ENCODE measurements around the gene MPPED1.
A peak's percentile ranks its signal among the peaks of the same experiment; 100 is the strongest.

The MPPED1 gene

DNA sequence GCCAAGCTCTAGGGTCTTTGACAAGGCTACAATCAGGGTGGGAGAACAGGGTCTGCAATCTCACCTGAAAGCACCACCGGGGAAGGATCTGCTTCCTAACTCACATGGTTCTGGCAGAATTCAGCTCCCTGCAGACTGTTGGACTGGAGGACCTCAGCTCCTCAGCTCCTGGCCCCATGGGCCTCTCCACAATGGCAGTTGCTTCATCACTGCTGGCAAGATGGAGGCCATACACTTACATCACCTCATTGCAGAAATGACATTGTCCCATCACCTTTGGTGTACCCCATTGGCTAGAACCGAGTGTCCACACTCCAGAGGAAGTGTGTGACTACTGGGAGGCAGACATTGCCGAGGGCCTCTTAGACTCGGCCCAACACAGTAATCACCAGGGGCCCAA is 20.9 kb upstream of the MPPED1 start:
- intact Hi-C loops (cut with DNase I) = no loop called here
- DNase-seq = peak in 1 of 42 donors; percentile 2

DNA sequence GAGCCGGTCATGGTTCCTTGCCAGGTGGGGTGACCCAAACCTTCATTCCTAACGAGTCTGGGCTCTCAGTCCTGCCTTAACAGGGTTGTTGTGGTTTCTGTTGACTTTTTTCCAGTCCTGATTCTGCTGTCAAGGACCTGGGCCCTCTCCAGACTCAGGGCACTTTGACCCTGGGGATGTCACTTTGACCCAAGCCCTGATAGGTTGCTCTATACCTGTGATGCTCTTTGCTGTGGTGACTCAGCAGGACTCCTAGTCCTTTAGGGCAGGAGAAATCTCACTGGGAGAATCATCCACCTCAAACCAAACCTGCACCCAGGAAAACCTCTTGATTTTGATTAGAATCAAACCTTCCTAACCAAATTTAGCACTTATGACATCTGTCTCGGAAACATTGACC is 20.5 kb upstream of the MPPED1 start:
- intact Hi-C loops (cut with DNase I) = no loop called here
- peak in 2 of 42 donors; percentile 3 to 9 for DNase-seq

DNA sequence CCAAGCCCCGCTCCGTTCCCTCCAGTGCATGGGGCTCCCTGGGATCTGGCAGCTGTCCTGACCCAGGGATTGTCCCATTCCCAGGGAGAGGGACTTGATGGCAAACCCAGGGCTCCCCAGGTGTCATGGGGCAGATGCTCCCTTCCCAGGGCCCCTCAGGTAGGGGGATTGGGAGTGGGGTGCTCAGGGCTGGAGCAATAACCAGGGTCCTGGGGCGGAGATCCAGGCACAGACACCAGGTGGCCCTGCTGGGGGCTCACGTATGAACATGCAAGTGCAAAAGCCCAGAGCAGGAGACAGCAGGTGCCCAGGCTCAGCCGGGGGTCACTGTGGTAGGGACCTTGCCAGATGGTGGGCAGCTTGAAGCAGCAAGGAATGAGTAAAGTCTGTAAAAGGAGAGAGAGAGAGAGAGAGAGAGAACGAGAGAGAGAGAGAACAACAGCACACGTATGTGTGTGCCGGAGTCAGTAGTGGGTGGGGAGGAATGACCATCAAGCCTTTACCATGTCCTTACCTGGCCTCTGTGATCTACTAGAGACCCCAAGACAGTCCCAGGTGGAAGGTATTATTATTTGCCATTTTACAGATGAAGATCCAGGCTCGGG is 19.3 kb upstream of the MPPED1 start:
- intact Hi-C loops (cut with DNase I) = no loop called here
- peak in 1 of 42 donors; percentile 28 for DNase-seq

DNA sequence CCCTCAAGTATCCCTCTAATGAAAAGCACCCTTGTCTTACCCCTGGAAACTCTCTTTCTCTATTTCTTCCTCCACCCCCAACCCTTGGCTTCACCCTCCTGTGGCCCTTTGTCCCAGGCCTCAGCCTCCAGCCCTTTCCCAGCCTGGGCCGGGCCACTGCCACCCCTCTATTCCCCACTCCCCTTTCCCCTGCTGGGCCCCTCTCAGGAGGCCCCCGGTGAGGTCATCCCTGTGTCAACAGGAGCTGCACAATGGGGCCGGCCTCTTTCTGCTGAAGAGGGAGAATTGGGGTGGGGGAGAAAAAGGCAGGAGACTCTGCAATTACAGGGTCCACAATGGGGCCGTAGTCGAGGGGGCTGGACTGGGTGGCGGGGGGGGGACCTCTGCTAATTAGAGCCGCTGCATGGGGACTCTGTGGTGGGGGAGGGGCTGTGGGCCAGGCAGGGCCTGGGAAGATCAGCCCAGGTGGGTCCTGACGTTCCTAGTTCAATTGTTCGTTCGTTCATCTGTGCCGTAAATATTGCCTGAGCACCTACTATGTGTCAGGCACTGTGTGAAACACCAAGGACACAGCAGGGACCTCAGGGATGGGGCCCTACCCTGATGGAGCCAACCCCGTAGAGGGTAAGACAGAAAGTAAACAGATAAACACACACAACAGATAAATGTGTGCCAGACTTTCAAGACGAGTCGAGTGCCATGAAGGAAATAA is 18.5 kb upstream of the MPPED1 start:
- DNase-seq = no peak
- intact Hi-C loops (cut with DNase I) = no loop called here

DNA sequence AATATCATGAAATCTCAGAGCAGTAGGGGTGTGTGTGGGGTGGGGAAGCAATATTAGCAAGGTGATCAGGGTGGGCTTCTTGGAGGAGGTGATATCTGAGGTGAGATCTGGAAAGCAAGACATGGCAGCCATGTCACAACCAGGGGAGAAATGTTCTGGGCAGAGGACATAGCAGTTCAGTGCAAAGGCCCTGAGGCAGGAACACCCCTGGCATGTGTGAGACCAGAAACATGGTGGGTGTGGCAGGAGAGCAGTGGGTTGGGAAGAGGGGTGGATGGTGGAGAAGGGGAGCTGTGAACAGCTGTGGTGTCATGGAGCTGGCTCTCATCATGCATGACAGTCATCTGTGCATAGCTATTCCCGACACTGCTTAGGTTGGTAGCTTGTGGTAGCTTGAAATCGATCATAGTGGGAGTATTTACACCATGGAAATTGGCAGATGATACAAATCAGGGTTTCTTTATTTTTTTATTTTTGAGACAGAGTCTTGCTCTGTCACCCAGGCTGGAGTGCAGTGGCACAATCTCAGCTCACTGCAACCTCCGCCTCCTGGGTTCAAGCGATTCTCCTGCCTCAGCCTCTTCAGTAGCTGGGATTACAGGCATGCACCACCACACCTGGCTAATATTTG is 17.9 kb upstream of the MPPED1 start:
- DNase-seq = no peak
- intact Hi-C loops (cut with DNase I) = no loop called here

DNA sequence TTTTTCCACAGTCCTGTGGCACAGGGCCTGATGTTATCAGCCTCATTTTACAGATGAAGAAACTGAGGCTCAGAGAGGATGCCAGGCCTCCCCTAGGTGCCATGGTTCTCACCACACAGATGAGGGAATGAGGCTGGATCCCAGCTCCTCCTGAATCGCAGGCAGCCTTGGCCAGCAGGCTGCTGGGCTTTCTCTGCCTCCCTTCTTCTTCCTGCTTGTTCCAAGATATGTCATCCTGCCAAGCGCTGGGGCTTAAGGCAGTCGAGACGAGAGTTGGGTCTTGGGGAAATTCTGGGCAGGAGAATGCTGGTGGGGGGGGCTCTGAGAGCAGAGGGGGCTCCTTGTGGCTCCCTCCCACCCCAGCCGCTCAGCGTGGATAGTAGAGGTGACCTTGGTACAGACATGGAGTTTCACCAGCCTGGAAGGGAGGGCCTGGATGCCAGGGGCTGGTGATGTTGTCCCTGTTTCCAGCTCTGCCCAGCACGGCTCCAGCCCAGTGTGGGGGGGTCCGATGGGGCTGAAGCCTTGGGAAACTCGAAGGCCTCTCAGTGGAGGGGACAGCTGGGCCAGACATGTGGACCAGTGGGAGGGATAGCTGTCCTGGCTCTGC is 16.6 kb upstream of the MPPED1 start:
- DNase-seq = no peak
- intact Hi-C loops (cut with DNase I) = no loop called here

DNA sequence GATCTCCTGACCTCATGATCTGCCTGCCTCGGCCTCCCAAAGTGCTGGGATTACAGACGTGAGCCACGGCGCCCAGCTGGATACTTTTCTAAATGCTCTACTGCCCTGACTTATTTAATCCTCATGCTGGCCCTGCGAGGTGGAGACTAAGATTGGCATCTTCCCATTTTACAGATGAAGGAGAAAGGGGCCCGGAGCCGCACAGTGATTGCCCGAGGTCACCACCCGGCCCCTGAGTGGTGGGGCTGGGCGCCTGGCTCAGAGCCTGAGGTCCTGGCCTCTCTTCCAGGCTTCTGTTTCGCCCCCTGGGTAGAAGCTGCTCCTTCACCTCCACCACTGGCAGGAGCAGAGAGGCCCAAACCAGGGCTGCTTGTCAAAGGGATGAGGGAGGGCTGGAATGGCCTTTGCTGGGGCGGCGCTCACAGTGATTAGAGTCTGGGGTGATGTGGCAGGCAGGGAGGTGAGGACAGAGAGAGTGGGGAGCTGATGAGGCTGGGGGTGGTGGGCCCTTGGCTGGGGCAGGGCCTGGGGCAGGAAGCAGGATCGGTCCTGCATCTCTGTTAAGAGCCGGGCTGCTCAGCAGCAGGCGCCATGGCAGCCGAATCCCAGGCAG is 15.4 kb upstream of the MPPED1 start:
- DNase-seq = no peak
- intact Hi-C loops (cut with DNase I) = no loop called here

DNA sequence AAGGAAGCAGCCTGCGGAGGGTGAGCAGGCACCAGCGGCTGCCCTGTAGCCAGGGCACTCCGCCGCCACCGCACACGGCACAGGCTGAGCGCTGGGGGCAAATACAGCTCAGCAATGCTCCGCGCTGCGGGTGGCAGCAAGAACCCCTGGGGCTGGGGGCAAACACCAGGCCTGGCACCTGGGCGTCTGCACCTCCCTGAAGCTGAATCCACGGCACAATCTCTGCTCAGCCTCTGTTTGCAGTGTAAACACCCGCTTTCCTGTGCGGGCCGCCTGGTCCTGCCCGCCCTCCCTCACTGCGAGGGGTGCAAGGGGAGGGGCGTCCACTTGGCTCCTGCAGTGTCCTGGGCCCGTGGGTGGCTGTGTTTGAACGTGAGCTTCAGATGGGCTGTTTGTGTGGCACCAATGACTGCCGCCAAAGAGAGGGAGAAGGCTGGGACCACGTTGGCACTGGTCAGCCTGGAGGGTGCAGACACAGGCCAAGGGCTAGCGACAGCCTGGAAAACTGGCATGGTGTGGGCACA is 14.8 kb upstream of the MPPED1 start:
- no peak for DNase-seq
- intact Hi-C loops (cut with DNase I) = no loop called here

DNA sequence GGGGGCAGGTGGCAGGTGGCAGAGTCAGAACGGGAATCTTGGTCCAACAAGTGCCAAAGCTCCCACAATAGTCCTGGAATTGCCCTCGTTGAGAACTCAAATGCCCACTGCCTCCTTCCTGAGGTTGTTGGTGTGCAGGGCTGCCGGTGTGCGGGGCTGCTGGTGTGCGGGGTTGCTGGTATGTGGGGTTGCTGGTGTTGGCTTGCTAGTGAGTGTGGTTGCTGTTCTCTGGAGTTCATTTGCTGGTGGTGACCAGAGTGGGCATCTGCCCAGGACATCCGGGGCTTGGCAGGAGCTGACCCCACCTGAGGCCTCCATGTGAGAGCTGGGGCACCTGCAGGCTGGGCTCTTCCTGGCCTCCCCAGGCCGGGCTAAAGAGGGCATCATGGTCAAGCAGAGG is 14.0 kb upstream of the MPPED1 start:
- intact Hi-C loops (cut with DNase I) = no loop called here
- no peak for DNase-seq

DNA sequence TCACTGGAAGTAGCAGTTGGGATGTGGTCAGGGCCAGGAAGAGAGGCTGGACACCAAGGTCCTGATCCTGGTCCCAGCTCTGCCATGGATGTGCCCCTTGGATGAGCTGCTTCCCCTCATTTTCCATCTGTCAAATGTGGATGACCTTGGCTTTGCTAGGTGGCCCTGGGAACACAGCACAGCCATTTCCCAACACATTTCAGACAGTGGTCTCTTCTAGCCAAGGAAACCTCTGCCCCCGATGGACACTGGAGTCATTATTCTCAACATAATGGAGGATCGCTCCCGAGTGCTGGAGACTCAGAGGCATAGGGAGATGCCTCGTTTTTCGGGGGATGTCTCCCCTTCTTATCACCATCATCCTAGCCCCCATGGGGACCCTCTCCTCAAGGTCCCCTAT is 13.6 kb upstream of the MPPED1 start:
- no peak for DNase-seq
- intact Hi-C loops (cut with DNase I) = no loop called here

DNA sequence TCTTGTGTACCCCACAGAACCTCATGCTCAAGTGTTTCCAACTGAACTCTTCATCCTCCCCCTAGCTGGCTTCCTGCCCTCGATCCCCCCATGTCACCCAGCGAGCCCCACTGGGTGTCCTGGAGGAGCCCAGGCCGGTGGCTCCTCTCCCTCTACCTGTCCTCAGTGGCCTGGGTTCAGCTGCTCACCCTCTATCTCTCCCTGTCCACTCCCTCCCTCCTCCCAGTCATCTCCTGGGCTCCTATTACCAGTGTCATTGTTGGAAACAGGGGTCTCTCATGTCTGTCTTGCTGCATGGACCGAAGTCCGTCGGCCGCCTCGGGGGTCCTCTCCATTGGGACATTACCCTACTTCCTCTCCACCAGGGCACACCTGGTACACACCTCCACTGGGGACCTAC is 12.9 kb upstream of the MPPED1 start:
- DNase-seq = no peak
- intact Hi-C loops (cut with DNase I) = no loop called here

DNA sequence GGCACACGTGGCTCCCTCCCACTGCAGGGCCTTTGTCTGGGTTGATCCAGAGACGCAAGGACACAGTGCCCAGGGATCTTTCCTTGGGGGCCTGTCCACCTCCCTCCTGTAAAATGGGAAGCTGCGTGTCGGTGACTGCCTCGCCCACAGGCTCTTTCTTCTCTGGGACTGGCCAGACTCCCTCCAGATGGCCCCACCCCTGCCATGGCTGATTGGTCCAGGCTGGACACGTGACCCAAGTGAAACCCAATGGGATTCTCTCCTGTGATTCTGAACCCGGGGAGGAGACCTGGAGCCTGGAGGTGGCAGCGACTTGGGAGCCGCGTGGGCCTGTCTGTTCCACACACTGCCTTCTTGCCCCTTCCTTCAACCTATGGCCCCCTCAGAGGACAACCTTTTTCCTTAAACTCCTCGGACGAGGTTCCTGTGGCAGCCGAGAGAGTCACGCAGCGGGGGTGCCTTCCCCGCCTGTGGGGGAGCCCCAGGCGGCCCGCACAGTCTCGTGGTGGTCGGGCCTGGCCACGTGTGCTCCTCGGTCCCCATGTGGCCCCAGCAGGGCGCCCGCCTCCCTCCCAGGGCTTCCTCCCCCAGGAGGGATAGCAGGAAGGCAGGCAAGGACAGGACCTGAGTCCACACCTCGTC is 12.4 kb upstream of the MPPED1 start:
- intact Hi-C loops (cut with DNase I) = no loop called here
- DNase-seq = no peak

DNA sequence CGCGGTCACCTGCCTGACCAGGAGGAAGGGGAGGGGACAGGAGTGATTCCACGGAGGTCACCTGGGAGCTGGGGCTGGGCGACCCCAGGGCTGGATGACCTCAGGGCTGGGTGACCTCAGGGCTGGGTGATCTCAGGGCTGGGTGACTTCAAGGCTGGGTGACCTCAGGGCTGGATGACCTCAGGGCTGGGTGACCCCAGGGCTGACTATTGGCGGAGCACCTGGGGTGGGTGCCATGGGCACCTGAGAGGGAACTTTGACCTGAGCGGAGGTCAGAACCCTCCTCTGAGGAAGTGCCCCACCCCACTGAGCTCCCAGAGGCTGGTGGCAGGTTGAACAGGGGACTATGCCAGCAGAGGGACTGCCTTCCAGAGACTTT is 11.8 kb upstream of the MPPED1 start:
- intact Hi-C loops (cut with DNase I) = no loop called here
- DNase-seq = no peak

DNA sequence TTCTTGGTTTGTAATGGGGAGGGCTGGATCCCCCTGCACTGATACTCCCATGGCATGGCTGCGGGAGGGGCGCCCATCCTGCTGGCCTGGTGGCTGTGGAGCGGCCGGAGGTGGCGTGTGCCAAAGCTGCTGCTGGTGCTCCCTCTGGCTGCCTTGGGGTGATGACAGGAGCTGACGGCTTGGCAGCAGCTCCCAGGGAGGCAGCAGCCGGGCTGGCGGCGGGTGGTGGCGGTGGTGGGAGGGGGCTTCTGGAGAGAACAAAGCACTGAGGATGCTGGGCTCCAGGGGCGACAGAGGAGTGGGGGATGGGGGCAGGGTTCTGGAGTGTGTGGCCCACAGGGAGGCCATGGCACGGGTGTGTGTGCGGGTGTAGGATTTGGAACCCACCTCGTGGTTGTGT is 11.4 kb upstream of the MPPED1 start:
- intact Hi-C loops (cut with DNase I) = no loop called here

DNA sequence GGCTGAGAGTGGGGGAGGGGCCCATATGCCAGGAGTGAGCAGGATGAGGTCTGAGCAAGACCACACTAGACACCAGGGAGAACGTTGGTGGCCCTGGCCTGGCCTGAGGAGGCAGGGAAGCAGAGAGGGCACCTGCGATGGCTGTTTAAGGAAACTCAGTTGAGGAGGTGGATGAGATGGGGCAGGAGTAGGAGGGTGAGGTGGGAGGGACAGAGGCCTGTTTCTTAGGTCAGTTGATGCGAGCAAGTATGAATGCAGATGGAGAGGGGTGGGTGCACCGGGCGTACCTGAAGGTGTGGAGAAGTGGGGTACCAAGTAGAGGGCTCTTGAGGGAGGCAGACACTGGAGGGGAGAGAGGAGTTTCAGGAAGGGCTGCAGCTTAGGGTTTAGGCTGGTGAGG is 10.6 kb upstream of the MPPED1 start:
- no peak for DNase-seq
- intact Hi-C loops (cut with DNase I) = no loop called here

More for the DNA sequence above, 11.4 kb upstream of the MPPED1 start:
- DNase-seq = no peak

DNA sequence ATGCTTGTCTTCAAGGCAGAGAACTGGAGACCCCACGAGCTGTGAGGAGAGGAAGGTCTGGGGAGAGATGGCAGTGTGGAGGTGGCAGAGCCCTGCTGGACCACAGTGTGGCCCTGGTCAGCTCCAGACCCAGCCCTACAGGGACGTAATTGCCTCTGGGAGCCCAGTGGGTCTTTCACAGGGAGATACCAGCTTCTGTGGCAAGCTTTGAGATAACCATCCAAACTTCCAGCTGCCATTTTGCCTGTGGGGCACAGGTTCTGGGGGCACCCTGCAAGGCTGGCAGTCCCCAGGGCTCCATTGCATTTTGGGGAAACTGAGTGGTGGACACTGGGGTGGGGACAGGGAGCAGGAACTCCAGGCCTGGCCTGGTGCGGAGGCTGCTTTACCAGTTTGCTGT is 10.2 kb upstream of the MPPED1 start:
- DNase-seq = no peak
- intact Hi-C loops (cut with DNase I) = no loop called here

DNA sequence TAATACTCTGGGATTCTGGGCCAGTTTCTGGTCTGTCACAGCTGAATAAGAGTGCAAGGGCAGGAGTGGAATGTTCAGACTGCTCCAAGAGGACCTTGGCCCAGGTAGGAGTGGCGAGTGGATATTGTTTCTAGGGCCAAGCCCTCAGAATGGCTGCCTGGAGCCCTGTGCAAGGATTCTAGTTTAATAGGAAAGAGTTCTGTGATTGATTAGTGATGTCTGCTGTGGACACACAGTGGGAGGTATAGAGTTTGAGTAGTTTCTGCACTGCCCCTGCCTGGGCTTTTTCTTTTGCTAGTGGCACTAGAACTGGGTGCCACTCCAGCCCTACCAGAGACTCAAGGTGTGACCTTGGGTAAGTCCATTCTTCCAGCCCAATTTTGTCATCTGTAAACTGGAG is 9.7 kb upstream of the MPPED1 start:
- intact Hi-C loops (cut with DNase I) = no loop called here
- DNase-seq = no peak

DNA sequence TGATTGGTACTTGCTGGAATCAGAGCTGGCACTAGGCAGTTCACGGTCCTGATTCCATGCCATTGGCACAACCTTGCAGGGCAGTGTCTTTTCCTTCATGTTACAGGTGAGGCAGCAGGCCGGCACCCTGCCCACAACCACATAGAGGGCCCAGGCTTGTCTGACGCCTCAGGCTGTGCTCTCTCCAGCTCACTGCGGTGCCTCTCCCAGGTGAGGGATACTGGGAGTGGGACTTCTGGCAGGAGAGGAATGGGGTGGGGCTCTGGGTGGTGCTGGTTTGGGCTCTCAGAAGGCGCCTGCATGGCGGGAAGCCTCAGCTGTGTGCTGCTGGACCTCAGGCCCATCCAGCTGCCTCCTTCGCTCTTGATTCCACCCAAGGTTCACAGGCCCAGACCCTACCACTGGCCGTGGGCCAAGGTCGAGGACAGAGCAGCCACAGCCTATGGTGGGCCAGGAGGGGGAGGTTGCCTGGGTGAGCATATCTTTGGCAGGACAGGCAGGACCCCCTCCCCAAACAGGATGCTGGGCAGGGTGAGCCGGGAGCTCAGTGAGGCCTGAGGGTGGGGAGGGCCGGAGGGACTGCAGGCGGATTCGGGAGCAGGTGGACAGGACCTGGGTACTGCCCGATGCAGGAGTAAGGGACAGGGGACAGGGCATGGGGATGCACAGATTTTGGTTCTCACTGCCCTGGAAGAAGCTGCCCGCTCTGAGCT is 7.0 kb upstream of the MPPED1 start:
- intact Hi-C loops (cut with DNase I) = no loop called here

More for the DNA sequence above, 7.0 kb upstream of the MPPED1 start:
- no peak for DNase-seq

All from head of caudate nucleus (tissue), 42 donors.